Skeletal muscle cell (primary cell): ENCODE results near the gene SAMHD1.
A peak's percentile ranks its signal among the peaks of the same experiment; 100 is the strongest.
"Not testable (repeated sequence)": the region's sequence is repeated elsewhere in the genome, so short reads cannot be mapped to it uniquely, and the experiment has no call there.

Source experiments
- DNase-seq: peaks from one replicate; pipeline ENCODE4 v3.0.0-alpha.2; 2010; ENCODE audit warnings: low read depth
- H3K4me3 ChIP-seq: 2 replicates; pipeline ENCODE4 v1.5.1; 2011; ENCODE audit warnings: low read depth, mild to moderate bottlenecking, control low read depth, low read length, moderate library complexity

The SAMHD1 gene

DNA sequence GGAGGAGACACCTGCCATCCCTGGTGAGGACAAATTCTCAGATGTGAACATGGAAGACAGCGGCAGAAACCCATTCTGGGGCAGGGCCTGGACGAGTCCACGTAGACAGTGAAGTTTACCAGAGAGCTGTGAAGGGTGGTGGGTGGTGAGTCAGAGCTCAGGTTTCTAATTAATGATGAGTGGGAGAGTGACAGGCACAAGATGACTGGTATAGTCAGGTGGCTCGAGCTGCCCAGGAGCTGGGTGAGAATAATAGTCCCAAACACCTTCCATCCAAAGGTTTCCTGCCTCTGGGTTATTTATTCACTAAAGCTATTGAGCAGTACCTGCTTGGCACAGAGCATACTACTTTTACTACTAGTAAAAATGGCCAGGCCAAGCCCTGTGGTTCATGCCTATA, 69.6 kb downstream of the SAMHD1 start:
- no peak overlapping the region for H3K4me3 ChIP-seq
- no peak for DNase-seq

DNA sequence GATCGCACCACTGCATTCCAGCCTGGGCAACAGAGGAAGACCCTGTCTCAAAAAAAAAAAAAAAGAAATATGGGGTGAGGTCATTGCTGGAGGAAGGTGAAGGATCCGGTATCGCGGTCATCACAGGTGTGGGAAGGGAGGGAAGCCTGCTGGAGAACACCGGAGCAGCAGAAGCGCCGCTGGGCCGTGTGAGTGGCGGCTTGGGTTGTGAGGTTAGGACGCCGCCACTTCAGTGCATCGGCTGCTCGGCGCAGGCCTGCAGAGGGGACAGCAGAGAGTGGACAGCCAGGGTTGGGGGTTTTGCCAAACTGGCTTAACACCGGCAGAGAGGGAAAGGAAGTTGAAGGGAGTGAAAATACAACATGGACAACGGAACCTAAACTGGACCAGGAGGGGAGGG, 70.2 kb downstream of the SAMHD1 start:
- DNase-seq = no peak
- no peak overlapping the region for H3K4me3 ChIP-seq

DNA sequence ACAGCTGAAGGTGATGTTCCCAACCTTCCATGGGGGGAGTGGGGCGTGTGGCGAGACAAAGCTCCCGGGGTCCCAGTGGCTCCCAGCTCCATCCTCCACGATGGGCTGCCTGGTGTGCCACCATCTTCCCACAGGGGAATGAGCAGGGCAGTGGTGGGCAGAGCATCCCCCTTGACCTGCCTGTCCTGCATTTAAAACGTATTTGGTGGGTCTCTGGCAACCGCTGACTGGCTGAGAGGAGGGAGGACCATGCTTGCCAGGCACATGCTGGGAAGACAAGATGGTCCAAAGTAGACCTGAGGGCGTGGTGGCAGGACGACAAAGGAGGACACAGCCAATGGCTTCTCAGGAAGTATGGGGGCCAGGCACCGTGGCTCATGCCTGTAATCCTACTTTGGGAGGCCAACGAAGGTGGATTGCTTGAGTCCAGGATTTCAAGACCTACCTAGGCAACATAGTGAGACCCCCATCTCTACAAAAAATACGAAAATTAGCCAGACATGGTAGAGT, 70.7 kb downstream of the SAMHD1 start:
- no peak overlapping the region for H3K4me3 ChIP-seq
- DNase-seq = no peak

DNA sequence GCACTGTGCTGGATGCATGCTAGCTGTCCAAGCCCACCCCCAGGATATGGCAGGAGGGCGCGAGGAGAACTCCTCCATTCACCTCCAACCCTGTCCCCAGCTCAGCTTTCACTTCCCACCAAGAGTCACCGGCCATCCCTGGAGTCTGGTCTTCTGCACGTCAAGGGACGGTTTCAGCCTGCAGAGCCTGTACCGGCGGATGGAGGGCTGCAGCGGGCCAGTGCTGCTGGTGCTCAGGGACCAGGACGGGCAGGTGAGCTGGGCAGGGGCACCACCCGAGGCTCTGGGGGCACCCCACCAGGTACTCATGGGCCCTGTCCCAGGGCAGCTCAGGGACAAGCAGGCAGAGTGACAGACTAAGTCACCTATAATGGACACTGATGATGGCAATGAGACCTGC, 72.6 kb downstream of the SAMHD1 start:
- no peak for DNase-seq
- H3K4me3 ChIP-seq = no peak overlapping the region

DNA sequence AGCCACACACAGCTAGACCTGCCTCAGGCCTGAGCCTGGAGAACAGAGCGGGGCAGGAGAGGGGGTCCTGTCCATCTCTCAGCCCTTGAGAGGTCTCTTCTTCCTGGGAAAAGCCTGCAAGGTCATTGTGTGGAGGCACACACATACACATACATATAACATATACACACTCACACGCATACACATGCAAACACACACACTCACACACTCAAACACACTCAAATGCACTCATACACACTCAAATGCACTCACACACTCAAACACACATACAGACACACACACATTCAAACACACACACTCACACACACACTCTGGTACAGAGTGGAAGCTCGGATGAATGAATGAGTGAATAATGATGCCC, 75.1 kb downstream of the SAMHD1 start:
- H3K4me3 ChIP-seq = no peak overlapping the region
- DNase-seq = no peak

DNA sequence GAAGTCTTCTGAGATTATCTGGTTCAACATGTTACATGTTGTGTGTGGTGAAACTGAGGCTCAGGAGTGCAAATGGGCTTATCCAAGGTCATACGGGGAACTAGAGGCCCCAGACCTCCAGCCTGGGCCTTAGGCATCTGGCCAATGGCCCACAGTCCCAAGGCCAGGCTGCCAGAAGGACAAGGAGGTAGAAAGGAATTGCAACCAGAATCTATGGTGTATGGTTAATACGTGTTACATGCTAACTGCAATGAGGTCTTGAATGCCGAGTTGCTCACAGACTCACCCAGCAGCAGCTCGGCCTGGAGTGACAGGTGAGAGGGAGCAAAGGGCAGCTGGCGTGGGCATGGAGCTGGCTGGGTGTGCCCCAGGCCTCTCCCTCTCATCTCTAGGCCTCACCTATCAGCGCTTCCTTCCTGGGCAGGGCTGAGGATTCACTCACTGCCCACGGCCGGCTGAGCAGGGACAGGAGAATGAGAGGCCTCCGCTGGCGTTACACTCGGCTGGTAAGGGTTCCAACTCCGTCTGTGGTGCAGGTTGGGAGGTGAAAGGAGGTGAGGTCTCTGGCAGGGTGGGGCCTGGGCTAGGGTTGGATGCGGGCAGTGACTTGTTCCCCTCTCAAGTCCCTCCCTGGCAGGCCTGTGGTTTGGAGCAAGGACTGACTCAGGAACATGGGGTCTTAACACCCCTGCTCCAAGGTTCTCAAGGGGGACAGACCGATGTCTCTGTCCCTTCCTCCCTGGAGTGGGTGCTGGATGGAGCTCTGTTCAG, 75.6 kb downstream of the SAMHD1 start, which contains the start of gene TLDC2:
TLDC2 (plus strand) TSS at position 437 of the 771 bp plus-strand sequence; CDS start at position 474, 37 bp downstream.
- H3K4me3 ChIP-seq = no peak within 1 kb of the TSS
- no peak for DNase-seq

DNA sequence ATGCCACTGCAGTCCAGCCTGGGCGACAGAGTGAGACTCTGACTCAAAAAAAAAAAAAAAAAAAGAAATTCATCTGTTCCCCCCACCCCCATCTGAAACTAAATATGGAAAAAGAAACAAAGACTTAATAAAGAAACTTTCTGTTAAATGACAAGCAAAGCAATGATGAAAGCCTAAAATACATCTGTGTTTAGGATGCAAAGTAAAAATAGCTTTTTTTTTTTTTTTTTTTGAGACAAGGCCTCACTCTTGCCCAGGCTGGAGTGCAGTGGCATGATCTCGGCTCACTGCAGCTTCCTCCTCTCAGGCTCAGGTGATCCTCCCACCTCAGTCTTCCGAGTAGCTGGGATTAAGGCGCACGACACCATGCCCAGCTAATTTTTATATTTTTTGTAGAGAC, 76.4 kb downstream of the SAMHD1 start:
- H3K4me3 ChIP-seq, DNase-seq: not testable (repeated sequence)

DNA sequence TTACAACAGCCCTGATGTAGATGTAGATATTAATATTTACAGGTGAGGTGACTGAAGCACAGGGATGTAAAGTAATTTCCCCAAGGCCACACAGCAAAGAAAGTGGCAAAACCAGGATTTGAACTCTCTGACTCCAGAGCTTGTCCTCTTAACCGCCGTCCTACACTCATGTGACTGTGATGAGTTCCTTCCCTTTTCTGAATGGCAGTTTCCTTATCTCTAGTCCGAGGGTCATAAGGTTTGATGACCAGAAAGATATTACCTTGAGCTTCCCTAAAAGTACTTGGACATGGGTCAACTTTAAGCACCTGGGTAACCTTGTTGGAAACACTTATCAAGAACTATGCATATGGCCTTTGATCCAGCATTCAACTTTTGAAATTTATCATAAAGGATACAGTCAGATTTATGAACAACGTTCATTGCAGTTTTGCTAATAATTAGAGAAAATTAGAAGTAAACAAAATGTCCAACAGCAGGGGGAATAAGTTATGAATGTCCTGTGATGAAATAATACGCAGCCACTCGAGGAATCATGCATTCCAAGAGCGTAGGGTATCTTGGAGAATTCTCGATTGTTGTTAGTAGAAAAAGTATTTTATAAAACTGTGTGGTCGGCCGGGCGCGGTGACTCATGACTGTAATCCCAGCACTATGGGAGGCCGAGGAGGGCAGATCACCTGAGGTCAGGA, 77.9 kb downstream of the SAMHD1 start:
- DNase-seq = no peak
- H3K4me3 ChIP-seq = no peak overlapping the region

DNA sequence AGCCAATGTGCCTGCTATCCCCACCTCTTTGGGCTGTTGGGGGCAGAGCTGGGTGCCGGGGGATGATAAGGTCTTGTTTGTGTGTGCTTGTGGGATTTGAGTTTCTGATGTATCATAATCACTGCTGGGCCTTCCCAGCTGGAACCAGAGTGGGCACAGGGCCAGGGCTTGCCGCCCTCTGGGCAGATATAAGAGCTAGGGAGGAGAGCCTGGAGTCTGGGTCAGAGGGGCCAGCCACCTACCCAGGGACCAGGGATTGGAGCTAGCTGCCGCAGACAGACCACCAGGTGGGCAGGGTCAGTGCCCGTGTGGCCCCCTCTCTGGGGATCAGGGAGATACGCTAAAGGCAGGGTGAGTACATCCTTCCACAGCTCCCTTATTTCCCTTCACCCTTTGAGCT, 78.7 kb downstream of the SAMHD1 start:
- no peak for DNase-seq
- H3K4me3 ChIP-seq = no peak overlapping the region

DNA sequence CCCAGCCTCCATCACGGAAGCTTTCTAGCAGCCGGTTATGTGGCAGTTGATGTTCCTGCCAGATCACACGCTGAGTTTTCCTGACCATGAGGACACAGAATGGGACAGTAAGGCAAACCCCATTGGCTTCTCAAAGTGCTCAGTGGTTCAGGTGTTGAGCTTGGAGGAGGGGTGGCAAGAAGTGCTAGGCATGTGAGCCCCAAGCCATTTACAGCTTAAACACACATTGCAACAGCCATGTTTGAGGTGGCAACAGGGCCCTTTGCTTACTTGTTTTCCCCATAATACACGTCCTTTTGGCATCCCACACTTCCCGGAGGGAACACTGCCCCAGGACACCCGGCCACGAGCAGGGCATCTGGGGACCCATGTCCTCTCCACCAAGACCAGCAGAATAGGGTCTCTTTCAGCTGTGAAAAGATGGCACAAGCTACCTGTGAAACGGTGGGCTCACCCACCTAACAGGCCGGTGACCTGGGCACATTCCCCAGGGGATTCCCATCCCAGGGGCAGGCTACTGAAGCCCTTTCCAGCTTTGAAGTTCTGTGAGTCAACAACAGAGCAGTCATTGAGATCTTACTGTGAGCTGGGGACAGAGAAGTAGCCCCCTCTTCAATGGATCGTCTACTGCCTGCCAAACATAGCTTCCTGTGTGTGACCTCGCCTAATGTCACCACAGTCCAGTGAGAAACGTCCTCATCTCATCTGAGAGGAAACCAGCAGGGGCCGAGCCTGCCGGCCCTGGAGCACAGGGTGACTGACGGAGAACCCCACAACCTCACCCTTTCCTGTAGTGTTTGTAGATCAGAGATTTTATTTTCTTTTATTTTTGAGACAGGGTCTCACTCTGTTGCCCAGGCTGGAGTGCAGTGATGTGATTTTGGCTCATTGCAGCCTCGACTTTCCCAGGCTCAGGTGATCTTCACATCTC, 79.6 kb downstream of the SAMHD1 start:
- H3K4me3 ChIP-seq = no peak overlapping the region
- DNase-seq = no peak

DNA sequence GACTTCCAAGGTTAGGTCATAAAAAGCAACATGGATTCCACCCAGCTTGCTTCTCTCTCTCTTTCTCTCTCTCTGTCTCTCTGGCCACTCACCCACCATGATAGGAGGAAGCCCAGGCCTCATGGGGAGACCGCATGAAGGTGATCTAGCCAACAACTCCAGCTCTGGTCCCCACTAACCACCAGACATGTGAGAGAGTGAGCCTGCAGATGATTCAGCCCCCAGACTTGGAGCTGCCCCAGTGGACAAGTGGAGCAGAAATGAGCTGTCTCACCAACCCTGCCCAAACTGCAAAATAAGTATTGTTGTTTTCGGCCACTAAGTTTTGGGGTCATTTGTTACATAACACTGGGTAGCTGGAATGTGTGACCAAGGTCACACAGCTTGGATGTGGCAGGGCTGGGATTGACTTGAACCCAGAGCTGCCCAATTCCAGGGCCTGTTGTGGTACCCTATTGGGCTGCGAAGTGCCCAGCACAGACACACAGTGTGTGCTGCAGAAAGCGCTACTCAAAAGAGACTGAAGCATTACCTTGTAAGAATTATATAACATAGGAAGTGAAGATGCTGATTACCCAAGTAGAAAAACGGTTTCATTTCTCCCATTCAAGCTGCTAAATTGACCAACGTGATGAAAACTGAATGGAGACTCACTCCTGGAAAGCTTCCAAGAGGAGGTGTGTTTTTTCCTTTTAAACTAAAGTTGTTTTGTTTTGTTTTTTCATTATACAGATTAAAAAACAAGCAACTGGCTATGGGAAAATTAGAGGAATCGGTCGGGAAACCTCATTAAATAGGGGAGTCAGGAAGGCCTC, 84.6 kb downstream of the SAMHD1 start:
- H3K4me3 ChIP-seq = no peak overlapping the region
- DNase-seq = no peak

DNA sequence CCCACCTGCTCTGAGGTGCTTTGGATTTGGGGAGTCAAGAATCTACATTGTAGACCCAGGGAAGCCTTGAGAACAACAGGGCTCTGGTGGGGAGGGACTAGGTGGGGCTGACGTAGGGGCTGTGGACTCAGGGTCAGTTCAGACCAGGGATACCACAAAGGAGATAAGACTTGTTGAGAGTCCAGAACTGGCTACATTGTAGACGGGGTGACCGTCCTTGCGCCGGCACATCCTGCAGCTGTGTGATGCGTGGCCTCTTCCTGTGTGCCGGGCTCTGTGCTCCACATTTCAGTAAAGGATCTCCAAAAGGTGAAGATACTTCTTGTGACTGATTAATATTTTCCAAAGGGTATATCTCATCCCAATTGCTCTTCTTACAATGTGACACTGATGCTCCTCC, 85.3 kb downstream of the SAMHD1 start:
- H3K4me3 ChIP-seq = no peak overlapping the region
- no peak for DNase-seq

DNA sequence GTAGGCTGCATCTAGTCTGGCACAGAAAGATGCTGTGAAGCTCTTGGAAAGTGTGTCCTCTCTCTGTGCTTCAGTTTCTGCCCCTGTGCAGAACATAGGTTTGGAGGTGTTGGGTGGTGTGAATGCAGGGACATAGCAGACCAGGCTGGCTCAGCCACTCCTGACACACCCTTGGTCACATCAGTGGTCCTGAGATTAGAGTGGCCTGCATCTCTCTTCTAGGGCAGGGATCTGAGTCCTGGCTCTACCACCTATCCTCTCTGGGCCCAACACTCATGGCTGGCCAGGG, 85.7 kb downstream of the SAMHD1 start:
- no peak for DNase-seq
- H3K4me3 ChIP-seq = no peak overlapping the region

DNA sequence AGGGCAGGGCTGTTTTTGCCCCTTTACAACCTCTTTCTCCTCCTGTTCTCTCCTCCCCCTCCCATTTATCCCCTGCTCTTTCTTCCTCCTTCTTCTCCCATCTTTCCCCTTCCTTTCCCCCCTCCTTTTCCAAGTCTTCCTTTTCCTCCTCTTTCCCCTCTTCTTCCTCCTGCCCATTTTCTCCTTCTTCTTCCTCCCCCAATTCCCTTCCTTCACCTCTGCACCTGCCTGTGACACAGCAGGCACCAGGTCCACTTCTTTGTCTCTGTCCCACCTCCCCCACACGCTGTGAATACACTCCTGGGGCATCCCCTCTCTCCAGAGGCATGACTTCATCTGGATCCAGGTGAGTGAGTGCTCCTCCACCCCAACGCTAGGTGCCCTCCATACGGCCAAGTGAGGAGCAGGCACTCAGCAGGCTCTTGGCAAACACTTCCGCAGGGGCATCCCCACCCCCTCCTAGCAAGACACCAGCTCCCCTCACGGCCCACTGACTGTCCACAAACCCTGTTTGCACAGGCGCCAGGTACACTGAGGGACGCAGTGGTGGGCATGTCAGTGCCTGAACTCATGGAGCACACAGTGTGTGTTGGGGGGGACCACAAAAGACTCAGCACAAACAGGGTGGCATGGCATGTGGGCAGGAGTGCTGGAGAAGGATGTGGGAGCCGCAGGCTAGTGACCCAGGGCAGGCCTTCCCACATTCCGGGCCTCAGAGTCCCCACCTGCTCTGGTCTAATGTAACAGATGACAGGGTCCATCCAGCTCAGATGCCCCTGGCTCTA, 86.2 kb downstream of the SAMHD1 start:
- DNase-seq = no peak
- no peak overlapping the region for H3K4me3 ChIP-seq

DNA sequence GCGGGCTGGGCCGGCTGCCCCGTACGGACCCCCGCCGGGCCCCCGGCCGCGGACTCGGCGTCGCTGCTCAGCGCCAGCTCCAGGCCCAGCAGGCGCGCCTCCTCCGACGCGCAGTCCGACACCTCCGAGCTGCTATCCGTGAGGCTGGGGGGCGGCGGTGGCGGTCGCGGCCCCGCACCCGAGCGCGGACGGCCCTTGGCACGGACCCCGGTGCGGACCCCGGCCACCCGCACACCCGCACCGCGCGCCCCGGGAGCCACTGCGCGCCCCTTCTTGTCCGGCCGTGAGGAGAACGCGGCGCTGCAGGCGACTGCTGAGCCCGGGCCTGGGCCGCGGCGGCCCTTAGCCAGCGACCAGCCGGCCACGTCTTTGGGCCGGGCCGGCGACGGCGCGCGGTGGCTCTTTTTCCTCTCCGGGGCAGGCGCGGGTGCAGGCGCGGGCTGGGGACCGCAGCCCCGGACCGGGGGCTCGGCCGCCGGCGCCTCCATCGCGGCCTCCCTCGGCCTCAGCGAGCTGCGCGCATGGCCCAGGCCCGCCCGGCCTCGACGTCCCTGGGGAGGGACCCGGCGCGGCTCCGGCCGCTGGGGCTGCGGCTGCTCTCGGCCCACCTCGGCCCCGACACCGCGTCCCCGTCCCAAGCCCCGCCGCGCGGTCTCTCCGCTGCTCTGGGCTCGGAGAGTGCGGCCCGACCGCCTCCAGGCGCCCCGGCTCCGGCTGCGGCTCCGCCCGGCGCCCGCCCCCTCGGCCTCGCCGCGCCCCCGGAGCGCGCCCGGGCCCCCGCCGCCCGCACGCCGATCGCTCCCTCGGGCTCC, 88.4 kb downstream of the SAMHD1 start:
- H3K4me3 ChIP-seq = peak overlapping the region; percentile 68
- DNase-seq = no peak

DNA sequence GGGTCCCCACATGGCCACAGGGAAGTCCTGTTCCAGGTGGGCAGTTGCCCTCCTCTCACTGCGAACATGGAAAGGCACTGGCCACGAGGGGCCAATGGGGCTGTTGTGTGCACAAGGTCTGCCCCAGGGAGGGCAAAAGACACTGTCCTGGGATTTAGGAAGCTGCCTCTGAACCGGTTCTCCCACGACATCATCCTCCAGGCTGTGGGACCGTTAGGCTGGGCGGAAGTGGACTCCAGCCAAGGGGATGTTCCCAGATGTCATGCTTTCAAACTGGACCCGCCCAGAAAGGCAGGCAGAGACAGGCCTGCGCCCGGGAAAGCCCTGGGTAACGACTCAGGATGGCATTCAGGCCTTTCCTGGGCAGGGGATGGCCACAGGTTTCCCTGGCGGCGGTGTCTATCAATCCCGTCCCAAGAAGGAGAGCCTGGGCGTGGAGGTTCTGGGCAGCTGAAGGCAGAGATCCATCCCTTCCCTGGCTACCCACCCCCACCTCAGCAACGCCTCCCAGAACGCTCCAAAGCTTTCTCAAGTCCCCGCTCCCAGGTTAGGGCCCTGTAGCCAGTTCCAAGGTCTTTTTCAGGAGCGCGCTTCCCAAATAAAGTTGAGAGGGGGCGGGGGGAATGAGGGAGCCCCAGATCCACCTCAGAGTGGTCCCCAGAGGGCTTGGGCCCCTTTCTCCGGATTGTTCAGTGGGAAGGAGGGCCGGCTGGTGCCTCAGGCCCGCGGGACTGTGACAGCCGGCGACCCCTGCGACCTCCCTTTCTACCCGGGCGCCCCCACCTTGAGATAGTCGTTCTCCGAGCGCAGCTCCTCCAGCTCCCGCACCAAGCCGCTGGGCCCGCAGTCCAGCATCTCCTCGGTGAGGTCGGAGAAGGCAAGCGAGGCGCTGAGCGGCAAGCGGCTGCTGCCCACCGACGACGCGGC, 89.4 kb downstream of the SAMHD1 start:
- H3K4me3 ChIP-seq = peak overlapping the region; percentile 68
- DNase-seq = peak; percentile 51

DNA sequence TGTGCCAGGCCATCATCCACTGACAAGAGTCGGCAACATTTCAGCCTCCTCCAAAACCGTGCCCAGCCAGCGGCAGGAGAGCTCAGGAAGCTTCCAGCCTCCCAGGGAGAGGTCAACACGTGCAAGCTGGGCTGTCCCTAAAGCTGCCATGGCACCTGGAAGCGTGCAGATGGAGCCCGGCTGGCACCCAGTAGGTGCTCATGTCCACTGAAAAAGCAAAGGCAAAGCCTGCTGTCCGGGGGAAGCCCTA, 90.0 kb downstream of the SAMHD1 start:
- DNase-seq = no peak
- H3K4me3 ChIP-seq = peak overlapping the region; percentile 68
